HuH-7 (cell line): ENCODE results near the gene TULP3.
A peak's percentile ranks its signal among the peaks of the same experiment; 100 is the strongest.

Experiments
- DNase-seq: peaks from one replicate; pipeline ENCODE4 v3.0.0; 2011; ENCODE audit warnings: low spot score

The TULP3 gene

GRCh38 chr12:2970744-2971143 is 80.1 kb downstream of the TULP3 start:
- peak; percentile 39 for DNase-seq

DNA sequence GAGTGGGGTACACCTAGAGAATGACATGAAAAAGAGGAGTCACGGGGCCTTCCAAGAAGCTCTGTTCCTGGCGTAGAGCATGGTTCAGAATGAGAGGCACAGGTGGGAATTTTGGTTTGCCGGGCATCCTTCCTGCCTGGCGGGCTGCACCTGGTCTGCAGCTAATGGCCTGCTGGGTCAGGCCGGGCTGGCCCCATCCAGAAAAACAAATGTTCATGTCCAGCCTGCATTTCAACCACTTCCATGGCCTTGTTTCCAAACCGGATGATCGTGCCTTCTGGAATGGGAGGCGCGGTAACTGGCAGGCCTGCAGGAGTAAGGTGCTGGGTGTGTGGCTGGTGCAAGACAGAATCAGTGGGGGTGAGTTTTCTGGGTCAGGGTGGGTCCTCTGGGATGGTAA is 82.9 kb downstream of the TULP3 start:
- no peak for DNase-seq

DNA sequence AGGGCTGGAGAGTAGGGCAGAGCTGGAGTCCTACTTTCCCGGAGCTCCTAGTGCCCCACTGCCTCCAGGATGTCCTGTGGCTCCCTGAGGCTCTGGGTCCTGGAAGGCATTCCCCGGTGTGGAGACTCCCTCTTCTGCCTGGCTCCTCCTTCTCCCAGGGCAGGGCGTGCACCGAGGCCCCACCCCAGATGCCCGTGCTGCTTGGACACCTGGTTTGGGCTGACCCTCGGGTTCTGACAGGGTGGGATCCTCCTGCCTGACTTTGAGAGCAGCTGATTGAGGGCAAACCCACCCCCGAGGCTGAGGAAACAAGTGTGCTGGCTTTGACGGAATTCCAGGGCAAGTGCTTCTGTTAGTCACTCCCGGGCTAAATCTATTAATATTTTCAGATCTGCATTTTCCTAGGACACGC is 83.9 kb downstream of the TULP3 start:
- no peak for DNase-seq

DNA sequence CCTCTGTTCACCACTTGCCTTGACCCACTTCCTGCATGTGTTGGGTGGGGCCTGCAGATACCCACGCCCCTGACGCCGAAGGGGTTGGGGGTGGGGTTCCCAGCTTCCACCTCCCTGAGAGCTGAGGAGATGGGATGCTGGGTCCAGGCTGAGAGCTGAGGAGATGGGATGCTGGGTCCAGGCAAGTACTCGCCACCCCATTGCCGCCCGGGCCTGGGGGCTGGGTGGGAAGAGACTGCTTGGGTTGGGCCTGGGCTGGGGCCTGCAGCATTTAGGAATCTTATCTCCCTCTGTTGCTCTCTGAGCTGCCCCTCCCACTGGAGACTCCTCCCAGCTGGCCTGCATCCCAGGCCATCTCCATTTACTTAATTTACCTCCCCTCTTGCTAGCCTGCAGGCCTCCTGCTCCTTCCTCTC is 85.9 kb downstream of the TULP3 start:
- DNase-seq: no peak

DNA sequence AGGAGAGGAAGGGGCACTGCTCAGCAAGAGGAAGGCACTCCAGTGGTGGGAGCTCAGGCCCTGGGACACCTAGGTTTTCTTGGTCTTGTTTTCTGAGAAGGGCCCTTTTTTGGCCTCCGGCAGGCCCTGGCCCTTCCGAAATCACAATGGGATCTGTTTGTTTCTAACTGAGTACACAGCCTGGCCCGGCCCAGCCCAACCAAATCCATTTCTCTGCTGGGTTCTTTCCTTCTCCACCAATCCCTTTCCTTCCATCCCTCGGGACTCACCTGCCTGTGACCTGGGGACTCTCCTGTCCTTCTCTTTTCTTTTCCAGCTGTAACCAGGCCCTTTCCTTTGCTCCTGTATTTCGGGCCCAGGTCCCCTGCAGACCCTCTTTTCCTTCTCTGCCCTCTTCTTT is 87.1 kb downstream of the TULP3 start:
- DNase-seq: no peak

DNA sequence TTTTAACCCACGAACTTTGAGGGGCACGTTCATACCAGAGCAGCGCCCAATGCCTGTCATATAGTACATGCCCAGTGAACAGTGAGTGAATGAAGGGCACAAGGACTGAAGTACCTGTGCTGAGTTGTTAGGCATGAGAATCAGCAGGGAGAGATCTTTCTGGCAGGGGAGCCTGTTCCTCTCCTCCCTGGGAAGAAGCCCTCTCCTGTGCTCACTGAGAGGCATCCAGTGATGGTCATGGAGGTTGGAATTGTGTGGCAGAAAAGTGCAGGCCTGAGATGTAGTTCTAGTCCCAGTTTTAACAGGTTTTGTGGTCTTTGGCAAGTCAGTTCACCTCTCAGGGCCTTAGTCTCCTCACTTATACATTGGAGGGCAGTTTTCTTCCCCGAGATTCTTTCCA is 89.1 kb downstream of the TULP3 start:
- DNase-seq: no peak

- DNase-seq: no peak
Measured at GRCh38 chr12:2980630-2981029, 89.9 kb downstream of the TULP3 start.

- no peak for DNase-seq
Measured at GRCh38 chr12:2982361-2982760, 91.7 kb downstream of the TULP3 start.

- DNase-seq: no peak
Measured at GRCh38 chr12:2984249-2984648, 93.6 kb downstream of the TULP3 start.

GRCh38 chr12:2984698-2985097 is 94.0 kb downstream of the TULP3 start:
- no peak for DNase-seq

DNA sequence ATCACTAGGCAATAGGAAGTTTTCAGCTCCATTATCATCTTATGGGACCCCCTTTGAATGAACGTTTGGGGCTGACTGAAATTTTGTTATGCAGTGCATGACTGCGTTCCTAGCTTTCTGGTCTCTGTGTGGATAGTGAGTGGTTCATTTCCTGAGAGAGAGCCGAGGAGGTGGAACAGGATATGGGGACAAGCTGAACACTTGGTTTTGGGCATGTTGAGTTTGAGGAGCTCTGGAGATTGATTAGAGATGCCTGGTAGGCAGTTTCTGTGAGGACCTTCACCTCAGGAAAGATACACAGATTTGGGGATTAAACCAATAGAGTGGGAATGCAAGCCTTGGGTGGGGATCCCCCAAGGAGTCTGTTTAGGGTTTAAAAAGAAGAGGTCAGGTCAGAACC is 96.2 kb downstream of the TULP3 start:
- no peak for DNase-seq

DNA sequence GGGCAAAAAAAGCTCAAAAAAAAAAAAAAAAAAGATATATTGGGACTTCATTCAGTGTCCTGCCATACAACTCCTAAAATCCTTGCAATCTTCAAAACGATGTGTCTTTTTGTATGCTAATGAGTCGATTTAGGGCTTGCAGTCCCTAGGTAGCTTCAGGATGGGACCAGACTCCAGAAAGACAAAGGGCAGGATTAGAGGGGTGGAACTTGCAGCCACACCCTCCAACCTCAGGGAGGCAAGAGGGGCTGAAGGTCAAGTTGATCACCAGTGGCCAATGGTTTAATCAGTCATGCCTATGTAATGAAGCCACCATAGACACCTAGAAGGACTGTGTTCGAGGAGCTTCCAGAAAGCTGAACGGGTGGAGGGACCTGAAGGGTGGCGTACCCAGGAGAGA is 97.8 kb downstream of the TULP3 start:
- DNase-seq: no peak
